ENCODE data around the gene PTPN3. TPM values are rescaled to one million over a fixed set of nuclear protein-coding genes. Genes with fewer than 3 reads are reported as not detected.

The PTPN3 gene
- total RNA-seq, 3 donors from 2014 or later: 13.2 to 30.3 (median 25.8) TPM

- intact Hi-C loops (cut with DNase I, micrococcal nuclease): no loop called here
- H3K4me1 ChIP-seq (ENCODE audit: low read depth): peaks cover 23% of the 10 kb centered on the region
- DNase-seq: no peak
- no peaks in the 10 kb centered on the region for H3K9me3 ChIP-seq
- no peak for ATAC-seq
- no peak overlapping the region for H3K4me3 ChIP-seq
- TF ChIP-seq, protein P1, sequence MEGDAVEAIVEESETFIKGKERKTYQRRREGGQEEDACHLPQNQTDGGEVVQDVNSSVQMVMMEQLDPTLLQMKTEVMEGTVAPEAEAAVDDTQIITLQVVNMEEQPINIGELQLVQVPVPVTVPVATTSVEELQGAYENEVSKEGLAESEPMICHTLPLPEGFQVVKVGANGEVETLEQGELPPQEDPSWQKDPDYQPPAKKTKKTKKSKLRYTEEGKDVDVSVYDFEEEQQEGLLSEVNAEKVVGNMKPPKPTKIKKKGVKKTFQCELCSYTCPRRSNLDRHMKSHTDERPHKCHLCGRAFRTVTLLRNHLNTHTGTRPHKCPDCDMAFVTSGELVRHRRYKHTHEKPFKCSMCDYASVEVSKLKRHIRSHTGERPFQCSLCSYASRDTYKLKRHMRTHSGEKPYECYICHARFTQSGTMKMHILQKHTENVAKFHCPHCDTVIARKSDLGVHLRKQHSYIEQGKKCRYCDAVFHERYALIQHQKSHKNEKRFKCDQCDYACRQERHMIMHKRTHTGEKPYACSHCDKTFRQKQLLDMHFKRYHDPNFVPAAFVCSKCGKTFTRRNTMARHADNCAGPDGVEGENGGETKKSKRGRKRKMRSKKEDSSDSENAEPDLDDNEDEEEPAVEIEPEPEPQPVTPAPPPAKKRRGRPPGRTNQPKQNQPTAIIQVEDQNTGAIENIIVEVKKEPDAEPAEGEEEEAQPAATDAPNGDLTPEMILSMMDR (IDR thresholded peaks at IDR 0.05): no peak
- H3K36me3 ChIP-seq (ENCODE audit: low read depth): no peaks in the 10 kb centered on the region
Measured at GRCh38 chr9:109478051-109478563, 20.0 kb downstream of the PTPN3 start.

DNA sequence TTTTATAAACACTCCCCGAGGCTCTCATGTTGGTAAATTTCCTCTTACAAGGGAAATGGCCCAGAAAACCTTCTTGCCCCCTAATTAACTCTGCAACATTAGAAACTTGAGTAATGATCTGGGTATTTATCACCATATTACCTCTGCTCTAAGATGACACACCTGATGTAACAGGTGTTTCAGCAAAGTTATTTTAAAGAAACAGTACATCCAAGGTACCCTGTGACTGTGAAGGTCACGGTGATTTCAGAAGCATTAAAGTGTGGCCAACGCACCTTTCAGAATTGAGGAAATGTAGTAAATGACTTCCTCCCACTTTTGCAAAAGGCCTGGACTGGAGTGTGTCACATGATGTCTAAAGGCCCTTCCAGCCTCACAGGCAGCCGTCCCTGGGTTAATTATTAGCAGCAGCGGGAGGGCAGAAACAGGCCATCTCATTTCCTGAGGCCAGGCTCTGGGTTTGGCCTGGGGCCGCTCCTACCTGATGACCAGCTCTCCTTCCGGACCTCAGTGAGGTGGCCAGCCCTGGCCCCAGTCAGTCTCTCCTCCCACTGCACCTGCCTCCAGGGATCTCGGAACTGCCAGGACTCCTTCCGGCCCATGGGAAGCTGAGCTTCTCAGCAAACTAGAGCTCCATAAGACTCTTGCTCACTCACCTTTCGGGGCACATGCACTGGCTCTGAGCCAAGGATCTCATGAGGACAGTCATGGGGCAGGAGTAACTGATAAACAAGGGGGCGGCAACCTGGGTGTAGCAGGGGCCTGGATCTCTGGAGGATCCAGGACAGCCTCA lies 20.7 kb downstream of the PTPN3 start:
- ATAC-seq (peak; percentile 94), DNase-seq (peak; percentile 90 to 94 (median 91))
- Histone ChIP-seq H3K36me3 (ENCODE audit: low read depth) (no peaks in the 10 kb centered on the region), H3K4me3 (no peak overlapping the region), H3K9me3 (no peaks in the 10 kb centered on the region), H3K4me1 (ENCODE audit: low read depth) (peaks cover 23% of the 10 kb centered on the region)
- TF ChIP-seq, protein P1 (IDR thresholded peaks at IDR 0.05): no peak
- intact Hi-C loops (cut with DNase I, micrococcal nuclease): no loop called here

DNA sequence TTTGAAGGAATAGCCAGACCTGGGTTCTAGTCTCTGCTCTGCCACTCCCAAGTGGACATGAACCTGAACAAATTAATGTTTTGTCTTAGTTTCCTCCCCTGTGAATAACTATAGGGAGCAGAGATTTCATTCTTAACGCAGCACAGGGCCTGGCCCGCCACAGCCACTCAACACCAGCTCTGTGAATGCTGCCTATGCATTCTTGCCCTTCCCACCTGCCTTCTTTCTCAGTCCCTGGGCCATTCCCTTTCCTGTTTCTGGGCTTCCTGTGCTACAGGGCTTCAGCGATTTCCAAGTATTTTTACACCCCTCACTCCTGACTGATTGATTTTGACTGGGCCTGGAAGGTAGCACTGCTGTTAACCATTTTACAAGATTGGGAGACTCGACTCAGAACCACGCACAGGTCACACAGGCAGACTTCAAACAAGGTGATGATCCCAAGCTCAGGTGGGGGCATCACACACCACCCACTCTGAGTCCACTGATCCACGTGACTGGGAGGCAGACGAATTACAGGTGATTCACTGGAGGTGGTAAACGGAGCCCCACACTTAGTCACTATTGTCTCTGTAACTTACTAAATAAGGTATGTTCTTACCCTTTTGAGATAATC lies 21.4 kb downstream of the PTPN3 start:
- intact Hi-C loops (cut with DNase I, micrococcal nuclease): no loop called here
- TF ChIP-seq, protein P1 (IDR thresholded peaks at IDR 0.05): no peak
- DNase-seq (peak in 2 of 3 donors; percentile 34 to 41), ATAC-seq (peak; percentile 55)
- H3K36me3 ChIP-seq (ENCODE audit: low read depth): no peaks in the 10 kb centered on the region
- H3K4me1 ChIP-seq (ENCODE audit: low read depth): peaks cover 23% of the 10 kb centered on the region
- H3K4me3 ChIP-seq: no peak overlapping the region
- no peaks in the 10 kb centered on the region for H3K9me3 ChIP-seq

- Histone ChIP-seq H3K36me3 (ENCODE audit: low read depth) (no peaks in the 10 kb centered on the region), H3K4me1 (ENCODE audit: low read depth) (peaks cover 23% of the 10 kb centered on the region), H3K9me3 (no peaks in the 10 kb centered on the region), H3K4me3 (no peak overlapping the region)
- DNase-seq (peak in 1 of 3 donors; percentile 32), ATAC-seq (no peak)
- TF ChIP-seq, protein P1 (IDR thresholded peaks at IDR 0.05): no peak
- intact Hi-C loops (cut with DNase I, micrococcal nuclease): no loop called here
Measured at GRCh38 chr9:109475526-109475925, 22.6 kb downstream of the PTPN3 start.

- Histone ChIP-seq H3K4me3 (no peak overlapping the region), H3K9me3 (no peaks in the 10 kb centered on the region), H3K4me1 (ENCODE audit: low read depth) (peaks cover 23% of the 10 kb centered on the region), H3K36me3 (ENCODE audit: low read depth) (no peaks in the 10 kb centered on the region)
- ATAC-seq (no peak), DNase-seq (no peak)
- TF ChIP-seq, protein P1 (IDR thresholded peaks at IDR 0.05): no peak
- intact Hi-C loops (cut with DNase I, micrococcal nuclease): no loop called here
Measured at GRCh38 chr9:109474944-109475343, 23.2 kb downstream of the PTPN3 start.
